NCI-H2171 (cell line): ENCODE data around the gene AMDHD2.
"Not testable (repeated sequence)": the region's sequence is repeated elsewhere in the genome, so short reads cannot be mapped to it uniquely, and the experiment has no call there.

ENCODE experiments used
- DNase-seq: peaks from one replicate; lab custom pipeline; 2025; lab: John Stamatoyannopoulos, UW

Gene AMDHD2

GRCh38 chr16:2580143-2580542 is 60.0 kb downstream of the AMDHD2 start:
- DNase-seq = not testable (repeated sequence)

- DNase-seq = not testable (repeated sequence)
Observed at GRCh38 chr16:2580818-2581217, 60.6 kb downstream of the AMDHD2 start.
